ENCODE data around the gene ARID3C.

Gene ARID3C

DNA sequence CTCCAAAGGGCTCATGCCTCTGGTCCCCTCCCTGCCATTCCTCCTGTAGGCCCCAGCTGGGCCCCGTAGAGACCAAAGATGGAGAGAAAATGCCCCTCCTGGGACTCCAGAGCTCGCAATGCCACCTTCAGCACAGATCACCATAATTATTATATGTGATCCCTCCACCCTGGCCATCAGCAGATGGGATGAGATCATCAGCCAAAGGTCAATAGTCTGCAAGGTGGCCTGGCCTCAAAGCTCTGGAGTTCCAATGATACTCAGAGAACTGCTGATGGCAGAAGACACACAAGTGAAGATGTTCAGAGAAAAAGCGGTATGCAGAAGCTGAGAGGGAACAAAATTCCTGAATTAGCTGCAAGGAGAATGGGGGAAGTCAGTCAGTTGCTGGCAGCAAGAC lies 22.0 kb downstream of the ARID3C start:
- no peak overlapping the region for H3K27ac ChIP-seq

GRCh38 chr9:34606190-34606589 lies 22.7 kb downstream of the ARID3C start:
- H3K27ac ChIP-seq = no peak overlapping the region
- H3K4me3 ChIP-seq = no peak overlapping the region

More for the DNA sequence above, 22.0 kb downstream of the ARID3C start:
- no peak overlapping the region for H3K4me3 ChIP-seq

DNA sequence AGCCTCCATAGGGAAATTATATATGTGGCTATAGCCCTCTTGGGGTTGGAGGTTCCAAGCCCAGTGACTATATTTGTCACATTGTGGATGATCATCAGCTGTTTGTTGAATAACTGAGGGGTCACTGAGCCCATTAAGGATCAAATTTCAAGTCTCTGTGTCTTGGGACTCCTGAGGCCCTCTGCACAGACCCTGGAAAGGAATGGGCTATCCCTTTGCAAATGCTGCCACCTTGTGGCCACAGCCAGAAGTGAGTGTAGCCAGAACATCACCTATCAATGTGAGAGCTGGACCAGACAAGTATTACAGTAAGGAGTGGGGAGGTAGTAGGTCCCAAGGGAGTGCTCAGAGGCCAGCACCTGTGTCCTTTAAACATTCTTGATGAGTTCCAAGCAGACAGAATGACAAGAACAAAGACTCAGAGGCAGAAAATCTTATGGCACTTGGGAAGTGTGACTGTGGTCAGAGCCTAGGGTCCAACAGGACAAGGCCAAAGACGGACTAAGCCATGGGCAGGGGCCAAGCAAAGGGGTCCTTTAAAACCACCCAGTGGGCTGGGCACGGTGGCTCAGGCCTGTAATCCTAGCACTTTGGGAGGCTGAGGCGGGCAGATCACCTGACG lies 25.1 kb downstream of the ARID3C start:
- no peak overlapping the region for H3K27ac ChIP-seq
- no peak overlapping the region for H3K4me3 ChIP-seq

DNA sequence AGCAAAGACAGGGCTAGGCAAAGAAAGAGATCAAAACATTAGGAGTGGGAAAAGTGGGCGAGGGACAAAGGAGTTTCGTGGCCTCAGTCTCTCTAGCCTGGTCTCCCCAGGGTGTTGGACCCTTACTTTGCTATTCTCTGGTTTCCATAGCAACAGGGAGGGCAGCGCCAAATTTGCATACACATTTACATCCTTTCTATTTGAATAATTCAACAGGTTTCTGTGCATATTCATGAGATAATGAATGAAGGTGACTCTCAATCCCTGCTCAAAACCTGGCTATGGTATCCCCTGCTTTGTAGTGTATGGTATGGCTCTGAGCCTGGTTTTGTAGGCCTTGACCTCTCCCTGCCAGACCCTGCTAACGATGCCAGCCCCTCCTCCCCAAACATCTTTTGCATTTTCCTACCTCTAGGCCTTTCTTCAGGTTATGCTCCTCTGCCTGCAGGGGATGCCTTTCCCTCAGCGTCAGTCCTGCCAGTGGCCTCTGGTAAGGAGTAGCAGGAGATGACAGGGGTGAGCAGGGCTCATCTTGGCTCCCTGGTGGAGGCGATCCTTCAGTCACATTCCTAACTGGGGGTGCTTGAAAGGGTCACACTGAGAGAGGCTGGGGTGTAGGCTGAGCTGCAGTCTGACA lies 26.8 kb downstream of the ARID3C start:
- H3K4me3 ChIP-seq = no peak overlapping the region
- H3K27ac ChIP-seq = no peak overlapping the region

- peak overlapping the region in 3 of 21 experiments; percentile 38 to 50 (median 50) for H3K27ac ChIP-seq
- no peak overlapping the region for H3K4me3 ChIP-seq
These were observed 28.0 kb downstream of the ARID3C start for GRCh38 chr9:34600908-34601307.

DNA sequence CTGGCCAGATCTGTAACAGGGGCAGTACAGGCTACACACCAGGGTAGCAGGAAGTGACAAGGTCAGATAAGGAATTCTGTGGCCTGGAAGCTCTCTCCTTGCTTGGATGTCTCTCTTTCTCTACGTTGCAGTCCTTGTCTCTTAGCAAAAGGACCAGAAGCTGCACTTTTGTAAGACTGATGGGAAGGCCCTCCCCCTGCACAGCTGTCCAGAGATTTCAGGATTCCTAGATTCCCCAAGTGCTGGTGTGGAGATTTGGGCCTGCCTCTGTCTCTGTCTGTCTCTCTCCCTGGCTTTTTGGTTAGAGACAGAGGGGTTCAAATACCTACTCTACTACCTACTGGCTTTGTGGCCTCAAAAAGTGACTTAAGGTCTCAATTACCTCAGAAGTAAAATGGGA lies 29.3 kb downstream of the ARID3C start:
- Histone ChIP-seq H3K27ac (no peak overlapping the region), H3K4me3 (no peak overlapping the region)

DNA sequence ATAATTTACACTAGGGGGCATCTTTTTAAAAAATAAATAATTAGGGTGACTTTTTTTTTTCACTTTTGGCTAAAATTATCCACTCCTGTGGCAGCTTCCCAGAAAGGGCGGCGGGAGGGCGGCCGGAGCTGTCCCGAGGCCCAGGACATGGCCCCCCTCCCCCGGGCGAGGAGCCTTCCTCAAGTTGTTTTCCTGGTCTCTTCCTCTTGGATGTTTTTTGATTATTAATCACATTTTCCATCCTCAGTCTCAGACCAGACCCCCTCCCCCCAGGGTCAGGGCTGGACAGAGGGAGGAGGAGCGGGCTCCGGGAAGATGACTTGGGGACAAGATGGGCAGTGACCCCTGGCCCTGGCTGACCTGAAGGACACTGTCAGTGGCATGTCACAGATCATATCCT lies 34.7 kb downstream of the ARID3C start:
- H3K27ac ChIP-seq = peak overlapping the region in 8 of 21 experiments; percentile 2 to 74 (median 52)
- no peak overlapping the region for H3K4me3 ChIP-seq

DNA sequence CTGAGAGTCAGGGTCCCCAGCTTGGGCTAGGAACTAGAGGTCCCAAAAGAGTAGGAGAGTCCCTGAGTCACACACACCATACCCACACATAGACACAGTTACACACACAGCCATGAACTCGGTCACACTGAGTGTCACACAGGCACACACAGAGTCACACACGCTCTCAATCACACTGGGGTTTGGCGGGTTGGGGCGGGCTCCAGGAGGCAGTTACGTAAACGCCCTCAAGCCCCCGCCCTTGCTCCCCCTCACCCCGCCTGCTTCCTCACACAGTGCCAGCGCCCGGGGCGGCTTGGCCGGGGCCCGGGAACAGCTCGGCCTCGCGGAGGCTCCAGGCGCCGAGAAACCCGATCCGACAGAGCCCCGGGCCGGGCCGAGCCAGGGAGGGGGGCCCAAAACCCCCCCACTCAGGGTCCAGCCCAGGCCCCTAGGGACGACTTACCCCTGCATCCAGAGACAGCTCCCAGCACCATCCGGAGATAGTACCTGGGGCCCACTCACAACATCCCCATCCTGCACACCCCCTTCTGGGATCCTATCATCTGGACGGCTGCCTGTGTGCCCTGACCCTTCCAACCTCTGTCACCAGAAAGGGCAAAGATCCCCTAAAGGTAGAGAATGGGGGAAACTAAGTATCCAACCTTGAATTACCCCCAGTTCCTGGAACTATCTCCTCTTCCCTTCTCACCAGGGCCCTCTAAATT lies 35.8 kb downstream of the ARID3C start:
- Histone ChIP-seq H3K4me3 (no peak overlapping the region), H3K27ac (peak overlapping the region in 10 of 21 experiments; percentile 22 to 74 (median 63))

DNA sequence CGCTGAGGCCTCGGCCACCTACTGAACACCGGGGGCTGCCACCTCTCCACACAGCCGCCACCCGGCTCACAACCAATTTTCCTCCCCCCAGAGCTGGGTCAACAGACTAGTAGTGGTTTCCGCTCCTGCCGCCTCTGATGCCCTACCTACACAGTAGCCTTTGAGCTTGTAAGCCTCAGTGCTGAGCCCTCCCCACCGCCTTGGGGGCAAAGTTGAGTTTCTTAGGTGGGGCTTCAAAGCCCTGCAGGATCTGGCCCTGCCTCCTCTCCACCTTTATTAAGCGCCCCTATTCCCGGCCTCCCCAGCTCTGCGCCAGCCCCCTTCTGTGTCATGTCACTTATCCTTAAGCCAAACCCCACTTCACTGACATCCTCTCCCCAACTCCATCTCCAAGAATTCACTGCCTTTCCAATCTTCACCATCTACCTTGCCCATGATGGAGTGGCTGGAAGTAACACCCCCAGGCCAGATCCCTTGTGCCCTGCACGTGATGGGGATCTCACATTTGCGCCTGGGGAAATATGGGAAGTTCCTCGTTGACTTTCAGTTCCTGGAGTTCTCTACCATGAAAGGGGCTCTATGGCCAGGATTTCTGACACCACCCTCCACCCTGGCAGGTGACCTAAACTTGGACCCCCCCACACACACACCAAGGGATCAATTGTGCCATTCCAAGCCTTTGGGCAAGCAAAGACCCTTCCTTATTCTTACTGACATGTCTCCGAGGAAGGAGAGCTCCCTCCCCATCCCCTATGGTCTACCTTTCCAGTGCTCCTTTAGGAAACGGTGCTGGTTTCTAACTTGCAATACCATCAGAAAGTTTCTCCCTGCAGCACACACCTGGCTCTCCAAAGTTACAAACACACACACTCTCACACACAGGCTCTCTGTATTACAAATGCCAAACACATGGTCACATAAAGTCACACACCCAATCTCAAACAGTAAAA lies 36.7 kb downstream of the ARID3C start:
- peak overlapping the region in 5 of 7 experiments; percentile 26 to 63 (median 31) for H3K4me3 ChIP-seq

DNA sequence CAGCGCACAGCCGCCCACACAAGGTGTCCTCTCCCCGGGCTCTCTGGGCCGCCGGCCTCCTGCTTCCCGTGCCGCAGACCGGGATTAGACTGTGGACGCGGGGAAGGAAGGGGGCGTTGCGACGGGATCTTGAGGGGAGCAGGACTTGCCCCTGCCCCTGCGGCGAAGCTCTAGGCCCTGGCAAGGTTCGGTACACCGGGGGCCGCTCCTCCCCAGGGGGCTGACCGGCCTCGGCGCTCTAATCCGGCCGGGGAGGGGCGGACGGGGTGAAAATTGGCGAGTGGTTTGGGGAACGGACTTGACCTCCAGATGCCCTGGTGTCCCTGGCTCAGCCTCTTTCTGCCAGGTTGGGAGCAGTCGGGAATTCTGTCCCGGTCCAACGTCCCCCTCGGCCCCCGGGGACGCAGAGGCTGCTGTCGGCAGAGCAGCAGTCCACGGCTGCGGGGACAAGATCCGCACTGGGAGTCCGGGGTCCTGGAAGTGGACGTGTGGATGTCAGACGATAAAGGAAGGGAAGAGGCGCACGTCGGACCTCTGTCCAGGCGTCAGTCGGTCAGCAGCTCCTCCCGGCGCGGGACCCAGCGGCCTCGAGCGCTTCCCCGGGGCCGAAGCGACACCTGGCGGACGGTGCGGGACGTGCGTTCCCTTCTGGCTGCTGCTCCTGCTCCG lies 37.5 kb downstream of the ARID3C start:
- peak overlapping the region; percentile 22 to 63 (median 29) for H3K4me3 ChIP-seq

More for the DNA sequence above, 36.7 kb downstream of the ARID3C start:
- H3K27ac ChIP-seq = peak overlapping the region in 8 of 21 experiments; percentile 38 to 74 (median 63)

GRCh38 chr9:34590381-34591247 lies 38.3 kb downstream of the ARID3C start:
- Histone ChIP-seq H3K4me3 (peak overlapping the region; percentile 29 to 63 (median 36)), H3K27ac (peak overlapping the region in 9 of 21 experiments; percentile 2 to 76 (median 51))

More for the DNA sequence above, 37.5 kb downstream of the ARID3C start:
- peak overlapping the region in 7 of 21 experiments; percentile 44 to 76 (median 63) for H3K27ac ChIP-seq

GRCh38 chr9:34589636-34590380 lies 39.1 kb downstream of the ARID3C start, which contains the start of gene CNTFR:
Gene CNTFR (minus strand): TSS chr9:34589724. CDS start chr9:34568981, 20,743 bp downstream.
- Histone ChIP-seq H3K4me3 (peak within 1 kb of the TSS; percentile 29 to 63 (median 36)), H3K27ac (peak within 1 kb of the TSS in 10 of 21 experiments; percentile 2 to 76 (median 48))

GRCh38 chr9:34588671-34589635 lies 39.9 kb downstream of the ARID3C start:
- Histone ChIP-seq H3K4me3 (peak overlapping the region in 6 of 7 experiments; percentile 29 to 63 (median 38)), H3K27ac (peak overlapping the region in 1 of 21 experiments; percentile 29)

DNA sequence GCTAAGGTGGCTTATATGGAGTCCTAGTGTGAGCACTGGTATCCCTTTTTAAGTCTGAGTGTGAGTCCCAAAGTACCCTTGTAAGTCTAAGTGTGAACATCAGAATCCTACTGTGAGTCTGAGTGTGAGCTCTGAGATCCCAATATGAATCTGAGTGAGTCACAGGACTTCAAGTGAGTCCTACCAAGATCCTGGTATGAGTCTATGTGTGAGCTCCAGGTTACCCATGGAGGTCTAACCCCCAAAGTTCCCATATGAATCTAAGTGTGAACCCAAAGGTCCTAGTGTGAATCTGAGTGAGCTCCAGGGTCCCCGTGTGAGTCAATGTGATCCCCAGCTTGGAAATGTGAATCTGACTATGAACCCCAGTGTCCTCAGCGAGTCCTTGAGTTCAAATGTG lies 41.6 kb downstream of the ARID3C start:
- H3K27ac ChIP-seq = no peak overlapping the region
- no peak overlapping the region for H3K4me3 ChIP-seq

DNA sequence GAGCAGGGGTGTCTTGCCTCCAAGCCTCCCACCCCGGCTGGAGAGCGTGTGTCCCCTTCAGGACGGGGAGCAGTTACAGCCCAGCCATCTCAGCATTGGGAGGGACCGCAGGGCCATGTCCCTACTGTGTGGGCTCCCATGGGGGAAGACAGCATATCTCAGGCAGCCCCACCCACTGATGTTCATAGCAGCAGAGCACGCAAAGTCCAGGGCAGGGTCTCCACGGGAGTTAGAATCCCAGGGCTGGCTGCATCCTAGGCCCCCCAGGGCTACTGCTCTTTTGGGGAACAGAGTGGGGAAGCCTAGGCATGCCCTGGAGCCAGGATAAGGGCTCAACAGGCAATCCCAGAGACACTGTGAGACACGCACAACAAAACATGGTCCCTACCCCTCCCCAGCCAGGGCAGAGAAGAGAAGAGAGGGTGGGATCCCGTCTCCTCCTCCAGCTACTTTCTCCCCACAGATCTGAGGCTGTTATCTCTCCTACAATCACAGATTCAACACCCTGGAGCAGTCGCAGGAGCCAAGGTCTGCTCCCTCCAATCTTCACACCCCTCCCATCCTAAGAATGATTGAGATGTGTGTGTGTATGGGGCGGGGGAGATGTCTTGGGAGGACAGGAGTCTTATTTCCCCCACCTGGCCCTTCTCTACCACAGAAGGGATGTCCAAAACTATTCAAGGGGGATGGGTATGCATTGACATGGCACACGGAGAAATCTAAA lies 42.8 kb downstream of the ARID3C start:
- Histone ChIP-seq H3K27ac (no peak overlapping the region), H3K4me3 (no peak overlapping the region)
